ENCODE results near the gene ZDHHC3.

ZDHHC3 gene

DNA sequence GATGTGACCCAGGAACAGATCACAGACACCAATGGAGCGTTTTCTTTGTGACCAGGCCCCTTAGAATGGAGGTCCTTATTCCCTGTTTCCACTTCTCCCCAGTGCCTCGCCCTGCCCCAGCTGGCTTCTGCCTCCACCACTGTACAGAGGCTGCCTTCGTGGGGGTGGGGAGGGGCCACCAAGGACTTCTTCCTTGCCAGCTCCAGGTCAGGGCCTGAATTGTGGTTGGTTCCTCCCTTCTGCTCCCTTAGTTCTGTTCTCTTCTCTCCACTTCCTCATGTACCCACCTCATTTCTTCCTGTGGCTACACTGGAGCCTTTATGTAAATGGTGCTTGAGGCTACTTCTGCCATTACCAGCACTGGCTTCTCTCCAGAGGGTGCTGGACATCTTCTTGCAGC is 85.1 kb downstream of the ZDHHC3 start:
- no peak for DNase-seq

DNA sequence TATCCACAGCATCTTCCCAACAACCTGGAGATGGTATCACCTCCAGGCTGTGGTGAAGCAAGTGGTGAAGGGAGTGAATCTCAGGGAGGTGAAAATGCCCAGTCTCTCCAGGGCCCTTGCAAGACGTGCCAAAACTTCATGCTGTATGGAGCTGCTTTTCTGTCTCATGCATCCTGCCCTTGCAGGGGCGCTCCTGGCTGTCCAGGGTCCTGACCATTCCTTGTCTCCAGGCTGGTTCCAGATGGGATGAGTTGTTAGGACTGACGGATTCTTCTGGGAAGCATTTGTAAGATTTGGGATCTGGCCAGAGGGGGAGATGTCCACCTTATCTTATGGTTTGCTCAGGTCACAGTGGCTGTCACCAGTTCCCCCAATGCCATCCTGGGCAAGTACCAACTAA is 85.7 kb downstream of the ZDHHC3 start:
- DNase-seq, result no peak

GRCh38 chr3:44887101-44887500 is 88.9 kb downstream of the ZDHHC3 start:
- no peak for DNase-seq

DNA sequence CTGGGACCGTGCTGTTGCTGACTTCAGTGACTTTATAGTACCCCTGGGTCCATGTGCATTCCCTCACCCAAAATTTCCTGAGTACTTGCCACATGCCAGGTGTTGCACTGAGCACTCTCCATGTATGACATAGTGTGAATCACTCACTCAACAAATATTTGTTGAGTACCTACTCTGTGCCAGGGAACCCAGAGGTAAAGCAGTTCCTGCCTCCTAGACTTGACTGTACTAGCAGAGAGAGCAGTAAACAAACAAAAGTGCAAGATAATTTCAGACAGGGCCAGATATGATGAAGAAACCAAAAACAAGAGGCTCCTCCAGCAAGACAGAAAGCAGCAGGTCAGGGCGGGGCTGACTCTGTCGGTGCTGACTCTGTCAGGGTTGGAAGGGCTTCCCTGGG is 89.4 kb downstream of the ZDHHC3 start:
- no peak for DNase-seq

DNA sequence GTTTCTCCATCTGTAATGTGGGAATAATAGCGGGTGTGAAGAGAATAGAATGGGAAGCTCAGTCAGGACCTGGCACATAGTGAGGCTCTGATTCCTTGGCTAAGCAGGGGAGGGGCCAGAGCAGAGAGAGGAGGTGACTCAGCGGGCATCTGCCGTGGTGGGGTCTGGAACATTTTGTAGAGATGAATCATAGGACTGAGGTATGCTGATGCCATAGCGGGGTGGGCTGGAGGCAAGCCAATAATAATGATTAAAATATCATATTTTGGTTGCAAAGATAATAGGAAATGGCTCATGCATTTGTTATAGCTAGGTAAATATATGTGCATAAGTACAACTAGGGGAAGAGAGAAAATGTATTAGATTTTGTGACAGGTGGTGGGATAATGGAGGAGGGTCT is 90.4 kb downstream of the ZDHHC3 start:
- no peak for DNase-seq

DNA sequence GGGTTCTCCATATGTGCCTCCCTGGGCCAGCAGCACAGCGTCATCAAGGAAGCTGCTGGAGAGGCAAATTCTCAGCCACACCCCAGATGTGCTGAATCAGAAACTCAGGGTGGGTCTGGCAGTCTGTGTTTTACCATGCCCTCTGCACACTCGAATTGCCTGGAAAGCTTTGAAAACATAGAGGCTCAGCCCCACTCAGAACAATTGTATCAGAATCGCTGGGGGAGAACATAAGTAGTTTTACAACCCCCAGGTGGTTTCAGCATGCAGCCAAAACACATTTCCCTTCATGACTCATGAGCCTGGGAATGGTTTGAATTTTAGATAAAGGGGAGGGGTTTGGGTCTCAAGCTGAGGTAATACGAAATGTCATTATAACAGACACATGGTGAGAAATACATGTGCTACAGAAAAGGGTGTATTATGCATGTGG is 92.0 kb downstream of the ZDHHC3 start:
- DNase-seq, result no peak

DNA sequence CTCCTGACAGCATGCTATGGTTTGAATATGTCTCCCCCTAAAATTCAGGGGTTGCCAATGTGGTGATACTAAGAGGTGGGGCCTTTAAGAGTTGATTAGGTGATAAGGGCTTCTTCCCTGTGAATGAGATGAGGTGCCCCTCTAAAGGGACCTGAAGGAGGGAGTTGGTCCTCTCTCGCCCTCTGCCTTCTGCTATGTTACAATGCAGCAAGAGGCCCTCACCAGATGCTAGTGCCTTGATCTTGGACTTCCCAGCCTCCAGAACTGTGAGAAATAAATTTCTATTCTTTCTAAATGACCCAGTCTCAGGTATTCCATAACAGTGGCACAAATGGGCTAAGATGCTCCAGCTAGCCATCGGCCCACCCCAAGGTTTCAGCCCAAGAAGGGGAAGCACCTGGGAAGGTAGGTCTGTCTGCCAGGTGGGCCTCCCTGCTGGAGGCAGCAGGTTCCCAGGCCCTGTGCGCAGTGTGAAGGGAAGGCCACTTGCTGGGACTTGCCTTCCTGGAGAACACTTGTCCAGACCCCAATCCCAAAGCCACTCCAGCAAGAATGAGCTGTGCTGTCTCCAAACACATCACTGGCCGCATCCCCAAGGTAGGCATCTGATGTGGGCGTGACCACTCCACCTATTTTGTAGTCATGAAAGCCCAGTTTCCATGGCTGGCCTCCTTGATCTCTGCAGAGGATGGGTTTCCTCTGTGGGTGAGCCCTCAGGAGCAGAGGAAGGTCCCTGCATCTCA is 92.6 kb downstream of the ZDHHC3 start:
- no peak for DNase-seq

- DNase-seq, result no peak
These were observed 95.7 kb downstream of the ZDHHC3 start for GRCh38 chr3:44880284-44880683.

GRCh38 chr3:44877333-44877732 is 98.6 kb downstream of the ZDHHC3 start:
- no peak for DNase-seq

- no peak for DNase-seq
These were observed 100.4 kb downstream of the ZDHHC3 start for GRCh38 chr3:44875596-44875995.
